Measurements from ENCODE around the gene PRKACB. TPM values are rescaled to one million over a fixed set of nuclear protein-coding genes. Genes with fewer than 3 reads are reported as not detected.

The PRKACB gene
- total and polyA plus RNA-seq, 2 of the 8 experiments (the other 6 are each of a cell fraction or from before 2014, with no cell fraction given) = 7.8 to 31.0 TPM

DNA sequence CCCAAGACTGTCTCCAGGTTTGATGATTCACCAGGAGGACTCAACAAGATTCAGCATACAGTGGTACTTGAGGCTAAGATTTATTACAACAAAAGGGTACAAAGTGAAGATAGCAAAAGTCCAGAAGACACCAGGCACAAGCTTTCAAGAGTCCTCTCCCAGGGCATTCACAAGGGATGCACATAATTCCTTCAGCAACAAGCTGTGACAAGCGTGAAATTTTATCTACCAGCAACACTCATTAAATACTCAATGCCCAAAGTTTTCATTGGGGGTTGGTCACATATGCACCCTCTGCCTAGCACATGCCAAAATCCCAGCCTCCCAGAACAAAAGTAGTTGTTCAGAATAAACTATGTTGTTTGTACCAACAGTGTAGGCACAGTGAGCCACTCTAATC lies 62.3 kb downstream of the PRKACB start (continued):
- TF ChIP-seq CTBP2 (IDR thresholded peaks at IDR 0.05; ENCODE audit: borderline replicate concordance, insufficient read depth, insufficient read length, low read length) (no peak), KDM4A (IDR thresholded peaks at IDR 0.05; ENCODE audit: low read depth, low read length, severe bottlenecking) (no peak), TCF12 (IDR thresholded peaks at IDR 0.05; ENCODE audit: low read depth, low read length) (no peak), KDM5A (IDR thresholded peaks at IDR 0.05; ENCODE audit: low read length) (no peak), RAD21 (IDR thresholded peaks at IDR 0.05 in 1 of 2, conservative IDR thresholded peaks at IDR 0.05 in 1 of 2; ENCODE audit: low read depth in 2 of 2, low read length in 2 of 2) (no peak), CHD2 (IDR thresholded peaks at IDR 0.05; ENCODE audit: low read length) (no peak), SUZ12 (IDR thresholded peaks at IDR 0.05; ENCODE audit: low read length) (no peak), RBBP5 (IDR thresholded peaks at IDR 0.05; ENCODE audit: borderline replicate concordance, low read depth, low read length) (no peak)

Measured in H1 (cell line).